PC-3 (cell line): ENCODE data around the gene LUC7L2. TPM values are rescaled to one million over a fixed set of nuclear protein-coding genes. Genes with fewer than 3 reads are reported as not detected.

Experiments used
- ATAC-seq: fragments of 200-7000 bp; cut with Tn5 transposase; 2 replicates; pipeline ENCODE4 v1.9.1; 2020; ENCODE audit warnings: mild to moderate bottlenecking, moderate library complexity
- BruUV-seq: library from RNA; stranded (reverse); fragments of 400-500 nt; replicated peaks from 2 replicates; lab custom pipeline; 2021; lab: Mats Ljungman, UMichigan
- CTCF ChIA-PET: fragments of 300-600 bp; sonication (Branson Sonifier 250); formaldehyde crosslinking; loops from one replicate; lab custom pipeline; 2022; ENCODE audit warnings: antibody characterized with exemption; lab: Charles Lee
- POLR2A ChIA-PET: fragments of 300-600 bp; sonication (Branson Sonifier 250); formaldehyde crosslinking; loops from one replicate; lab custom pipeline; 2022; ENCODE audit warnings: antibody characterized with exemption; ENCODE audit not compliant: unreplicated experiment; lab: Charles Lee
- DNase-seq: peaks from one replicate; pipeline ENCODE4 v3.0.0-alpha.2; 2015
- H2AFZ ChIP-seq: fragments of 300-600 bp; sonication (generic); 2 replicates; pipeline ENCODE4 v1.6.0; 2016; ENCODE audit warnings: antibody characterized with exemption, low read length
- H3F3A ChIP-seq: fragments of 300-600 bp; sonication (generic); one replicate; pipeline ENCODE4 v1.6.0; 2017; ENCODE audit warnings: antibody characterized with exemption, low read length, control low read depth, mild to moderate bottlenecking; ENCODE audit not compliant: unreplicated experiment
- H3K27ac ChIP-seq: fragments of 300-600 bp; sonication (generic); 2 replicates; pipeline ENCODE4 v1.5.1; 2016; ENCODE audit warnings: mild to moderate bottlenecking, low read length
- H3K27me3 ChIP-seq: fragments of 300-600 bp; sonication (generic); 2 replicates; pipeline ENCODE4 v1.6.1; 2016; ENCODE audit warnings: low read length, mixed read lengths
- H3K36me3 ChIP-seq: fragments of 300-600 bp; sonication (generic); 2 replicates; pipeline ENCODE4 v1.6.1; 2016; ENCODE audit warnings: low read depth, mixed run types, low read length, mixed read lengths
- H3K4me1 ChIP-seq: fragments of 300-600 bp; sonication (generic); 2 replicates; pipeline ENCODE4 v1.5.1; 2016; ENCODE audit warnings: low read length; ENCODE audit not compliant: insufficient read depth
- H3K4me2 ChIP-seq: fragments of 300-600 bp; sonication (generic); 2 replicates; pipeline ENCODE4 v1.6.0; 2016; ENCODE audit warnings: low read length
- H3K4me3 ChIP-seq: fragments of 300-600 bp; sonication (generic); 2 replicates; pipeline ENCODE4 v1.5.1; 2016; ENCODE audit warnings: mild to moderate bottlenecking, low read length, mixed read lengths
- H3K79me2 ChIP-seq: fragments of 300-600 bp; sonication (generic); 2 replicates; pipeline ENCODE4 v1.6.1; 2017; ENCODE audit warnings: low read length, mixed read lengths
- H3K9ac ChIP-seq: fragments of 300-600 bp; sonication (generic); 2 replicates; pipeline ENCODE4 v1.6.0; 2016; ENCODE audit warnings: mild to moderate bottlenecking, low read length
- H3K9me2 ChIP-seq: fragments of 300-600 bp; sonication (generic); replicated peaks from 2 replicates; pipeline ENCODE4 v1.6.1; 2016; ENCODE audit warnings: mixed run types, low read length, mixed read lengths
- H3K9me3 ChIP-seq: fragments of 300-600 bp; sonication (generic); 2 replicates; pipeline ENCODE4 v1.6.1; 2016; ENCODE audit warnings: low read length, mixed read lengths
- H4K20me1 ChIP-seq: fragments of 300-600 bp; sonication (generic); 2 replicates; pipeline ENCODE4 v1.6.1; 2016; ENCODE audit warnings: low read length, mixed read lengths
- EZH2 ChIP-seq: fragments of 300-600 bp; sonication (generic); IDR thresholded peaks from one replicate; pipeline ENCODE4 v1.6.1; 2017; ENCODE audit warnings: antibody characterized with exemption, mild to moderate bottlenecking, low read length; ENCODE audit not compliant: unreplicated experiment
- EZH2phosphoT487 ChIP-seq: fragments of 300-600 bp; sonication (generic); IDR thresholded peaks from 2 replicates; pipeline ENCODE4 v1.6.1; 2018; ENCODE audit warnings: mild to moderate bottlenecking, antibody characterized with exemption, low read length, borderline replicate concordance
- intact Hi-C: fragments of 100-400 bp; cut with micrococcal nuclease; formaldehyde crosslinking; loops from 2 replicates; pipeline ENCODE4 v1.9.0; 2023
- total RNA-seq: library from RNA; depleted of rRNA; stranded (reverse); fragments of >200 nt; gene quantifications from 2 replicates; pipeline ENCODE4 v1.2.3, GENCODE V29; 2014
- TF ChIP-seq, protein P1 (sequence below): fragments of 300-600 bp; sonication (generic); conservative IDR thresholded peaks from 2 replicates; pipeline ENCODE4 v1.5.1; 2017; ENCODE audit warnings: antibody characterized with exemption, low read depth, mild to moderate bottlenecking, low read length

Gene LUC7L2
- total RNA-seq, 1 experiment from 2014 or later = 67.4 TPM

DNA sequence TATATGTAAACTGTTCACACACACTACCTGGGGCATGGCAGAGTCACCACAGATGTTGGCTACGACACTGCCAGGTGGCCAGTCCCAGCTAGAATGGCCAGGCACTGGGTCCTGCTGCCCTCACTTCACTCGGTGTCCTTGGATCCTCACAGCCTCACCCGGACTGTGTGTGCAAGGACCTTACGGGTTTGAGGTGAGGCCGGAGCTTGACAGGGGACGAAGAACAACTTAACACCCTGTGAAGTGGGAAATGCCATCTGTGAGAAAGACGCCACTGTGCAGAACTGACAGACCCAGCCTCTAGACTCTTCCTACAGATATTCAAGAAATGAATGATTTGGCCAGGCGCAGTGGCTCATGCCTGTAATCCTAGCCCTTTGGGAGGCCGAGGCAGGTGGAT lies 77.1 kb downstream of the LUC7L2 start:
- H3K27me3 ChIP-seq = no peaks in the 10 kb centered on the region
- no TSS peak for BruUV-seq
- no peak overlapping the region for H3K4me3 ChIP-seq
- H3K9me3 ChIP-seq = no peaks in the 10 kb centered on the region
- H3K79me2 ChIP-seq = no peaks in the 10 kb centered on the region
- no peaks in the 10 kb centered on the region for H3K36me3 ChIP-seq
- H3F3A ChIP-seq = no peaks in the 10 kb centered on the region
- no peak overlapping the region for H3K4me2 ChIP-seq
- DNase-seq = no peak
- H3K27ac ChIP-seq = no peak overlapping the region
- ChIA-PET POLR2A (no interaction called here), CTCF (no interaction called here)
- no peak for ATAC-seq
- no peaks in the 10 kb centered on the region for H3K9me2 ChIP-seq
- H4K20me1 ChIP-seq = no peaks in the 10 kb centered on the region
- TF ChIP-seq EZH2 (no peak), EZH2phosphoT487 (no peak)
- TF ChIP-seq, protein P1, sequence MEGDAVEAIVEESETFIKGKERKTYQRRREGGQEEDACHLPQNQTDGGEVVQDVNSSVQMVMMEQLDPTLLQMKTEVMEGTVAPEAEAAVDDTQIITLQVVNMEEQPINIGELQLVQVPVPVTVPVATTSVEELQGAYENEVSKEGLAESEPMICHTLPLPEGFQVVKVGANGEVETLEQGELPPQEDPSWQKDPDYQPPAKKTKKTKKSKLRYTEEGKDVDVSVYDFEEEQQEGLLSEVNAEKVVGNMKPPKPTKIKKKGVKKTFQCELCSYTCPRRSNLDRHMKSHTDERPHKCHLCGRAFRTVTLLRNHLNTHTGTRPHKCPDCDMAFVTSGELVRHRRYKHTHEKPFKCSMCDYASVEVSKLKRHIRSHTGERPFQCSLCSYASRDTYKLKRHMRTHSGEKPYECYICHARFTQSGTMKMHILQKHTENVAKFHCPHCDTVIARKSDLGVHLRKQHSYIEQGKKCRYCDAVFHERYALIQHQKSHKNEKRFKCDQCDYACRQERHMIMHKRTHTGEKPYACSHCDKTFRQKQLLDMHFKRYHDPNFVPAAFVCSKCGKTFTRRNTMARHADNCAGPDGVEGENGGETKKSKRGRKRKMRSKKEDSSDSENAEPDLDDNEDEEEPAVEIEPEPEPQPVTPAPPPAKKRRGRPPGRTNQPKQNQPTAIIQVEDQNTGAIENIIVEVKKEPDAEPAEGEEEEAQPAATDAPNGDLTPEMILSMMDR = no peak
- H3K9ac ChIP-seq = no peak overlapping the region
- intact Hi-C loops = loop anchor here (10.0 kb wide), 1 partner anchor 568 kb away; no protein-coding TSS in a partner anchor
- 0 out of 2 replicates have a peak, but pooled peaks cover under 1% of the 10 kb centered on the region for H3K4me1 ChIP-seq
- no peak overlapping the region for H2AFZ ChIP-seq

DNA sequence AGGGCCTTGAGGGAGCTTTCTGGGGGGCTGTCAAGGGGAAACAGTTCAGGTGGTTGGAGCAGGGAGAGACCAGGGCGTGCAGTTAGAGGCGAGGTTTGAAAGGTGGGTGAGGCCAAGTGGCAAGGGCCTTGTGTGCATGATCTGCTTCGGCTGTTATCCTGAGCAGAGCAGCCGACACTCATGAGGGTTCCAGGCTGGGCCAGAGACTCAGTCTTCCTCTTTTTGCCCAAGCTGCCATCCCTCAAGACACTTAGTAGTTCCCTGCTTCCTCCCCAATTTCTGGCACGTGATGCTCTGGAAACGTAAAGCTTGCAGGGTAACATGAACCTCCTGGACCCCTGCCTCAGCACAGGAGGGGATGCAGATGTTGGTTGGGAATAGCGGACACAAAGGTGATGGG lies 79.7 kb downstream of the LUC7L2 start:
- no peak overlapping the region for H3K9ac ChIP-seq
- H3K4me3 ChIP-seq = no peak overlapping the region
- H3F3A ChIP-seq = no peaks in the 10 kb centered on the region
- no peak overlapping the region for H3K27ac ChIP-seq
- no peaks in the 10 kb centered on the region for H3K36me3 ChIP-seq
- POLR2A ChIA-PET = interaction anchor here (0.6 kb wide), 1 partner anchor 13 kb away, joined by 3 read pairs; no protein-coding TSS in a partner anchor
- no TSS peak for BruUV-seq
- DNase-seq (no peak), ATAC-seq (no peak)
- intact Hi-C loops = loop anchor here (10.0 kb wide), 1 partner anchor 565 kb away; no protein-coding TSS in a partner anchor
- H3K79me2 ChIP-seq = no peaks in the 10 kb centered on the region
- H3K4me1 ChIP-seq = no peaks in the 10 kb centered on the region
- no peaks in the 10 kb centered on the region for H3K27me3 ChIP-seq
- H3K9me3 ChIP-seq = no peaks in the 10 kb centered on the region
- no peak overlapping the region for H2AFZ ChIP-seq
- no peaks in the 10 kb centered on the region for H3K9me2 ChIP-seq
- no peak overlapping the region for H3K4me2 ChIP-seq
- TF ChIP-seq EZH2phosphoT487 (no peak), EZH2 (no peak)
- TF ChIP-seq, protein P1 = no peak
- no peaks in the 10 kb centered on the region for H4K20me1 ChIP-seq
- CTCF ChIA-PET = interaction anchor here (0.7 kb wide), 1 partner anchor 14 kb away, joined by 3 read pairs; no protein-coding TSS in a partner anchor

DNA sequence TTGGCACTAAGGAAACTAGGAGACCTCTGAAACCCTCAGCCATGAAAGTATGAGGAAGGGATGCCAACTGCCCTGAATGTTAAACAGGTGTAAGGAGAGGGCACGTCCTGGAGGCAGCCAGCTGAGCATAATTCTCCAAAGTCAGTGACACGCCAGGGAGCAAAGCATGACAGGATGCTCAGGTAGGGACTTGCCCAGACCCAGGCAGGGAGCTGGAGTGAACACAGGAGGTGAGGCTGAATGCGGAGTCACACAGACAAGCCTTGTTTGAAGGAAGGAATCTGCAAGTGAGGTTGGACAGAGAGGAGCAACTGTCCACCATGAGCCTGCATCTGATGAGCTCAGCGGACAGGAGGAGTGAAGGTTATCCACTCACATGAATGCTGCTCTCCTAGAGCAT lies 82.3 kb downstream of the LUC7L2 start:
- Histone ChIP-seq H2AFZ (no peak overlapping the region), H3K27ac (no peak overlapping the region)

More for the DNA sequence above, 82.3 kb downstream of the LUC7L2 start:
- Histone ChIP-seq H3K9me2 (no peaks in the 10 kb centered on the region), H3F3A (no peaks in the 10 kb centered on the region), H3K4me1 (no peaks in the 10 kb centered on the region), H3K27me3 (no peaks in the 10 kb centered on the region), H4K20me1 (no peaks in the 10 kb centered on the region), H3K36me3 (no peaks in the 10 kb centered on the region), H3K4me2 (no peak overlapping the region), H3K4me3 (no peak overlapping the region), H3K9ac (no peak overlapping the region), H3K9me3 (no peaks in the 10 kb centered on the region), H3K79me2 (no peaks in the 10 kb centered on the region)
- ATAC-seq = no peak; the same call in 1 of the 2 replicates
- no peak for DNase-seq
- no TSS peak for BruUV-seq
- POLR2A ChIA-PET = no interaction called here
- CTCF ChIA-PET = no interaction called here
- intact Hi-C loops = no loop called here
- TF ChIP-seq EZH2phosphoT487 (no peak), EZH2 (no peak)
- TF ChIP-seq, protein P1 = no peak
